ENCODE data around the gene FAR2.
"Not testable (repeated sequence)": the region's sequence is repeated elsewhere in the genome, so short reads cannot be mapped to it uniquely, and the experiment has no call there.

FAR2 gene

DNA sequence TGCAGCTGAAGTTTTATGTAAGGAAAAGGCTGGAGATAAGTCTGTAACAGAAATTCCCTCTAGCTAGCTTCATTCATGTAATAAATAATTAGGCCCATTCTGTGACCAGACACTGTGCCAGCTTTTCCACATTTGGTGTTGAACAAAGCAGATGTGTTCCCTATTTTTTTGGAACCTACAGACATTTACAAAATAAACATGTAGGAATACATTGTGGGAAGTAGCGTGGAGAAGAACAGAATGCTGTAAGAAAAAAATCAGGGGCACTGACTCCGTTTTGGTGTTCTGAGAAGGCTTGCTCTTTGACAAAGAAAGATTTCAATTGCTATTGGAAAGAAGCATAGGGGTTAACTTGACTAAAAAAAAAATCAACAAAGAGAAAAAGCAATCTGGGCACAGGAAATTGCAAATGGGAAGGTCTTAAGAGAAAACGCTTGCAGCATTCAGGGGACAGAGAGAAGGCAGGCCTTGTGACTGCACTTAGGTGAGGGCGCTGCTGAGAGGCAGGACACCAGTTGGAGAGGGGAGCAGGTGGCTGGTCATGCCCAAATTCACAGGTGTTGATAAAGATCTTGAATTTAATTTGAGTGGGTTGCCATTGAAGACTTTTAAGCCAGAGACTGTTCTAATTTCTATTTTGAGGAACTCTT, 4.0 kb downstream of the FAR2 start:
- DNase-seq (ENCODE audit: low read depth in 2 of 2), result no peak

DNA sequence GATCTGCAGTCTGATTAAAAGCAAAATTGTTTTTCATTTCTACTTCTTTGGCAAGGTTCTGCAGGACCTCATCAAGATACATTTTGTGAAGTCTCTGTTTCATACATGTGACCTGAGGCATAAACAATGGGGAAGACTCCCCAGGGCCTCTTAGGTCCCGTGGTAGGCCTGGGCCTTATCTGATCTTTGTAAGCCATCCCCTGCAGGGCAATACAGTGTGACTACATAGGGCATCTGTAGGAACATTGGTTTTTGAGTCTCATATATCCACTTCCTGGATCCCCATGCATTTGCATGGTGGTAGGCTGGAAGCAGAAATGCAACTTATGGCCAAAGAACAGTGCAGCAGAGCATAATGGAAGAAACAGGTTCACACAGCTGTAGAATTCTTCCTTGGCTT, 6.0 kb downstream of the FAR2 start:
- DNase-seq (ENCODE audit: low read depth in 2 of 2), result no peak

DNA sequence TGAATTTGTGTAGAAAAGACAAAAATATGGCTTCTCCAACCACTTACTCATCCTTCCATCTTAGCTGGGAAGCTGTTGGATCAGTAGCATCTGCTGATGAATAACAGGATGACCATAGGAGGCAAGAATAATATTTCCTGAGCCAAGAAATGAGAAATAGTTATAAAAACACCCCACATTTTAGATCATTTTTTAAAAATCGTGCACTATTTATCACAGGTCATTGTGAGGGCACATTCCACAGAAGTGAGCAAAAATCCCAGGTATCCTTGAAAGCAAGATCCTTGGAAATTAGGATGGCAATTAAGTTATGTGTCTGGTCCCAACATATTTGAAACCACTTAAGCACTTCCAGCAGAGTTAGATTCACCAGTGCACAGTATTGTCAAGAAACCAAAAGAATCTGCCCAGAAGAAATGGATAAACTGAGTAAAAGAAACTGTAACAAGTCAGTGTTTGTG, 8.4 kb downstream of the FAR2 start:
- no peak for DNase-seq (ENCODE audit: low read depth in 2 of 2)

DNA sequence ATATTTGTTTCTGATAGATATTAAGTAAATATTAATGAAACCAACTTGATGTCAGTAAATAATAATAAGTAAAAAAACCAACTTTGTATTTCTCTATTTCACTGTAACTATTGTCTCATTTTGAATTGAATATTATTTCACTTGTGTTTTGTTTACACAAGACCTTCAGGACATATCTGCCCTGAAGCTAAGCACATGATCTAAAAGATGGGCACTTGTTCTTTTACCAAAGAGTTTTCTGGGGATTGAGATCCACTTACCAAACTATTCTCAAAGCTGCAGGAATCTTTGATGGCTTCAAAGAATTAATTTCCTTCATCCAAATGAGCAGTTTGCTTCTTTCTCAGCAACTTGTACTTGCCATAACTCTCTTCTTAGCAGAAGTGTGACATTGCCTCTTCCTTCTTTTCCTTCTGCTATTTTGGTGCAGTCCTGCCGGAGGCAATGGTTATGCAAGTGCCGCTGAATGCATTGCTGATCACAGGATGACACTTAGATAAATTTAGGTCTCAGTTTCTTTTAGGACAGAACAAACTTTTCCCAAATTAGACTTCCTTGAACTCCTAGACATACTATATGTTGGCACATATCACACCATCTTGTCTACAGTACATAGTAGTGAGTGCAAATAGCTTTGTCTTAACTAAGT, 9.2 kb downstream of the FAR2 start:
- no peak for DNase-seq (ENCODE audit: low read depth in 2 of 2)

DNA sequence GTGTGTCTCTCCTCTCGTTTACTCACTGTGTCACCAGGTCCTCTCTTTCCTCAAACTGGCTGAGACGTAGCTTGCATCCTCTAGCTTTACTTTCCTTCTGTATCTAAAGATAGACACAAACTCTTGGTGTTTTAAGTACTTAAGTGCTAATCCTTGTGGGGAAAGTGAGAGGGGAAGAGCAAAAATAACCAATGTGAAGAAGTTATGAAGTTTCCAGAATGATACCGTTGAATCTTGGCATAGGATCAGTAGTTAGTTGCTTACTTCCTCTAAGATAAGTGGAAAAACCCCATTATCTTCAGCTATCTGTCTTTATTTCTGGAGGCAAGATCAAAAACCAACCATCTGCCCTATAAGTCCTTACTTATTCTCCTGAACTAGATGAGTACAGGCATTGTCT, 10.6 kb downstream of the FAR2 start:
- no peak for DNase-seq (ENCODE audit: low read depth in 2 of 2)

DNA sequence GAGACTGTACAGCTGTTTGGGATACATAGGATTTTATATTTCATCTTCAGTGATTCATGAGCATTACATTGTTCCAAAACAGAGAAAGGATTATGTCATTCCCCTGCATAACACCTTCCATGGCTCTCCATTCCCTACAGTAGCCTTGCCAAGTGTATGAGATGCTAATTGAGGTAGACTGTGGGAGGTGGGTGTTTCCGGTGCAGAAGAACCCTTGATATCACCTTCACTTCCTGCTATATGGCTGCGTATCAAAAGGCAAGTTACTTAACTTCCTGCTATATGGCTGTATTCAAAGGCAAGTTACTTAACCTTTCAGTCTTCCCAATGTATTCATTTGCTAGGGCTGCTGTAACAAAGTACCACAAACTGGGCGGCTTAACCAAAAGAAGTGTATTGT, 11.2 kb downstream of the FAR2 start:
- no peak for DNase-seq (ENCODE audit: low read depth in 2 of 2)

DNA sequence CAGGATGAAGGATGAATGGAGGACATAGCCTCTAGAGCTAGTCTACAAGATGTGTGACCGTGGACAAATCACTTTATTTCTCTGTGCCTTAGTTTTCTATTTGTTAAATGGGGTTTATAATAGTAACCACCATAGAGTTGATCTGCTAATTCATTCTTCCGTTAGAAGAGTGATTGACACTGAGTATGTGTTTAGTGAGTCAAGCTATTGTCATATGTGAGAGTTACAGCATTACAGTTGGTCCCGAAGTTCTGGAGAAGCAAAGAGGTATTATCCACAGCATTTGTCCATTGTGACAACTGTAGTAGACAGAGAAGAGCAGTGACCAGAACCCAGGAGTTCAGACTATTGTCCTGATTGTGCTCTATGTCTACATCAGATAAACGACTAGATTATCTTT, 14.1 kb downstream of the FAR2 start:
- DNase-seq (ENCODE audit: low read depth in 2 of 2), result no peak

DNA sequence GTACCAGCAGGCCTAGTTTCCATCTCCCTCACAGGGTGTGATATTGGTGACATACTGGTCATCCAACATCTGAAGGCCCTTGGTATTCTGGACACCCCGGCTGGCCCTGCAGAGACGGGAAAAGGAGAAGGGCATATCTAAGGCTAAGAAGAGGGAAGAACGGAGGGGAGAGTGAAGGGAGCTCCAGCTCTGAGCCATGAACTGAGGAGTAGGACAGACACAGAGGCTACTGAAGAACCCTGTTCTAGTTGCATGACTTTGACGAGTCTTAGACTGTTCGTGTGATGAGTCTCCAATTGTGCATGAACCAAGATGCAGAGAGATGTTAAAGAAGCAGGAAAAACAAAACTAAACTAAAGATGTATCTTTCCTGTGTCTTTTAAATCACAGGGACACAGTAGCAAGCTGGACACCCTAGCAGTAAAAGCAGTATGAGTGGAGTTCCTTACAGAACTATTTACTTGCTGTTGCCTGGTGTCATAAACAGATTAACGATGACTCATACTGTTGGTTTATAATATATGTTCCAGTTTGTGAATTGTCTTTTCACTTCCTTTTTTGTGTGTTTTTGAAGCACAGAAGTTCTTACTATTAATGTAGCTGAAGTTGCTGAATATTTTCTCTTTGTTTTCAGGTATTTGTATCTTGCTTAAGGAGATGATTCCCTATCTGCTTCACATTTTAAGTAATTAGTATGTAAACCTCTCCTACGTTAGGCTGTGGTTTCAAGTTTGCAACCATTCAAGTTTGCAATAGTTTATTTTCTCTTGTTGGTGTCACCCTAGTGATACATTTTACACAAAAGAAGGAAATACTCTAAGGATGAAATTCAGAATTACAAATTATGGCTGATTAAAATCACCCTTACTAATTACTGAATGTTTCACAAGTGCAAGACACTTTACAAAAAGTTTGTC, 15.7 kb downstream of the FAR2 start:
- DNase-seq (ENCODE audit: low read depth in 2 of 2), result no peak

DNA sequence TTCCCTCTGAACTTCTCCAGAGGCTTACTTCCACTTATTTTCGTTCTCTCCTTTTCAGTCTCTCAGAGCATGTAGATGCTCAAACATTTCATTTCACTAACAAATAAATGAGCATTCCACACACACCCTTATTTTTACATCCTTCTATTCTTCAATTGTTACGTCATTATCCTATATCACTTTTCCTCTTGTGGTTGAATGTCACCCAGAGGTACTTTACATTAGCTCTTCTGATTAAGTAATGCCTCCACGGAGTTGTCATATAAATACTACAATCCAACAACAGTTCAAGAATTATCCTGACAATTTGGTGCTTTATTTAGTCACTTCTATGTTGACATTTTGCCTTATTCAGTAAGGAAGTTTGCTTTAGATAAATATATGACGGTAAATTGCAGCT, 18.4 kb downstream of the FAR2 start:
- DNase-seq (ENCODE audit: low read depth in 2 of 2), result no peak

DNA sequence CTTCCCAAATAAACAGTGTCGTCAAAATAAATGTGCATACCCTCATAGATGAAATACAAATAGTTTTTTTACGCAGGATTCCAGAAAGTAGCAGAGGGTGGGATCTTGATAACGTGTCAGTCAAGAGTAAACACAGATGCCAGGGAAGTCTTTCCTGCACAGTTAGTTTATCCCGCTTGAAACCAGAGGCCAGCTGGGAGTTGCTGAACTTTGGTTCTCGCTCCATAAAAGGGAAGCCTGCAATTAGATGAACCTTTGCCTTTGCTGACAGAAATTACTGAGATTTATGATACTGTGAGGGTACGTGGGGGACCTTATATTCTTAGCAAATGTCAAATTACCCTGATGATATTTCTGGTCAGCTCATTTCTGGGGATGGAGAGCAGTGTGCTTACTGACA, 18.9 kb downstream of the FAR2 start:
- DNase-seq (ENCODE audit: low read depth in 2 of 2), result no peak

DNA sequence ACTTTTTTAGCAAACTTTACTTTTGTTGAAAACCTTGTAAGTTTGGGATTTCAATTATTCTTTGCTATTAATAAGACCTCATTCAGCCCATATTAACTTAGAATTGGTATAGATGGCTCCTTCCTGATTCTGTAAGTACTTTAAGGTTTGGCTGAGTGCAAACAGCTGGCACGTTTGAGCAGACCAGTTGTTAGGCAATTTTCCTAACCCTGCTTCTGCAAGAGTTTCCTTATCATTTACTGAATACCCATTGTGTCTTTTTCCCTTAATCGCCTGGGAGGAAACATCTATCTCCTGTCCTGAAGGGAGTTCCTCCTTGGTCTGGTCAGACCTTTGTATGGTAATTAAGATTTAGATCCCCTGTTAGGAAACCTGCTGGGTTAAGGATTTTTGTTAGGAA, 20.9 kb downstream of the FAR2 start:
- DNase-seq (ENCODE audit: low read depth in 2 of 2), result not testable (repeated sequence)

DNA sequence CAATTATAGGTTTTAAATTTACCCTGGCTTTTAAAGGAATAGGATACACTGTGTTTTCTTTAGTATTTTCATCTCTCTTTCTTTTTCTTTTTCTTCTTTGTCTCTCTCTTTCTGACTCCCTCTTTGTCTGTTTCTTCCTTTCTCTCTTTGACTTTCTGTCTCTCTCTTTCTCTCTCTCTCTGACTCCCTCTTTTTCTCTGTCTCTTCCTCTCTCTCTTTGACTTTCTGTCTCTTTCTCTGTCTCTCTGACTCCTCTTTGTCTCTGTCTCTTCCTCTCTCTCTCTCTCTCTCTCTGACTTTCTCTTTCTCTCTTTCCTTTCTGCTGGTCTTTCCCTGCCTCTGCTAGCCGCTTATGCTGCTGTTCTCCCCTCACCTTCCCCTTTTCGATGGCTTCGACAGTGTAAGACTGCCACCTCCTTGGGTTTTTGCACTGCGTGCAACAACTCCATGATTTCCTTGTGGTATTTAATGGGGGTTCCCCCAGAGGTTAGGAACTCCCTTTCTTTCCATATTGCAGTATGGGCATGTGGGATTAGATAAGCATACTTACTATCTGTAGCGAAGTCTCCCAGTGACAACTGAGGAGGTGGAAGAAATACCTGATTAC, 21.5 kb downstream of the FAR2 start:
- not testable (repeated sequence) for DNase-seq (ENCODE audit: low read depth in 2 of 2)

DNA sequence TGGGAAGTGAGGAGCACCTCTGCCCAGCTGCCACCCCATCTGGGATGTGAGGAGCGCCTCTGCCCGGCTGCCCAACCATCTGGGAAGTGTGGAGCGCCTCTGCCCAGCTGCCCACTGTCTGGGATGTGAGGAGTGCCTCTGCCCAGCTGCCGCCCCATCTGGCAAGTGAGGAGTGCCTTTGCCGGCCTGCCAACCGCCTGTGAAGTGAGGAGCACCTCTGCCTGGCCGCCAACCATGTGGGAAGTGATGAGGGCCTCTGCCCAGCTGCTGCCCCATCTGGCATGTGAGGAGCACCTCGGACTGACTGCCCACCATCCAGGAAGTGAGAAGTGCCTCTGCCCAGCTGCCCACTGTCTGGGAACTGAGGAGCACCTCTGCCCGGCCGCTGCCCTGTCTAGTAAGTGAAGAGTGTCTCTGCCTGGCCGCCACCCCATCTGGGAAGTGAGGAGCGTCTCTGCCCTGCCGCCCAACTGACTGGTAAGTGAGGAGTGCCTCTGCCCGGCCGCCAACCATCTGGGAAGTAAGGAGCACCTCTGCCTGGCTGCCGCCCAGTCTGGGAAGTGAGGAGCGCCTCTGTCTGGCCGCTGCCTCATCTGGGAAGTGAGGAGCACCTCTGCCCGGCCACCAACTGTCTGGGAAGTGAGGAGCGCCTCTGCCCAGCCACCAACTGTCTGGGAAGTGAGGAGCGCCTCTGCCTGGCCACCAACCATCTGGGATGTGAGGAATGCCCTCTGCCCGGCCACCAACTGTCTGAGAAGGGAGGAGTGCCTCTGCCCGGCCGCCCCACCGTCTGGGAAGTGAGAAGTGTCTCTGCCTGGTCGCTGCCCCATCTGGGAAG, 22.6 kb downstream of the FAR2 start:
- DNase-seq (ENCODE audit: low read depth in 2 of 2), result no peak

DNA sequence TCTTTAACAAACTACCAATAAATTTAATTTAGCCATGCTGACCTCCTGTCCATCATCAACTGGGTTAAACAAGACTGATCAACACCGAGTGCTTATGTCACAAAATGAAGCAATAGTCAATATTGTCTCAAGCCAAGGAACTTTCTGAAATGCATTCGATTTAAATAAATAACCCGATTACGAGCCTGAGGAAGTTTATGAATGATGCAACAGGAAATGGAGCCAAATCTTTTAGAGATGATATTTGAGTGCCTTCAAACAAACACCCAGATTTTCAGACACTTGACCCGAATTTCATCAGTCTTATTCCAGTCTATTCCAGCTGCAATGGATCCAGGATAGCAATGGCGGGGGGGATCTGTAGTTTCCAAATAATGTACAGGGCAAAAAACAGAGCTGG, 27.9 kb downstream of the FAR2 start:
- no peak for DNase-seq (ENCODE audit: low read depth in 2 of 2)

DNA sequence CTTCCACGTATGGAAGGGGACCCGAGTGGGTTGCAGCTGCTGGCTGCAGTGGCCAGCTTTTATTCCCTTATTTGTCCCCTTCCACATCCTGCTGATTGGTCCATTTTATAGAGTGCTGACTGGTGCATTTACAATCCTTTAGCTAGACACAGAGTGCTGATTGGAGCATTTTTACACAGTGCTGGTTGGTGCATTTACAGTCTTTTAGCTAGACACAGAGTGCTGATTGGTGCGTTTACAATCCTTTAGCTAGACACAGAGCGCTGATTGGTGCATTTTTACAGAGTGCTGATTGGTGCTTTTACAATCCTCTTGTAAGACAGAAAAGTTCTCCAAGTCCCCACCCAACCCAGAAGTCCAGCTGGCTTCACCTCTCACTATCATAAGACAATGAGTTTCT, 33.2 kb downstream of the FAR2 start:
- not testable (repeated sequence) for DNase-seq (ENCODE audit: low read depth in 2 of 2)

DNA sequence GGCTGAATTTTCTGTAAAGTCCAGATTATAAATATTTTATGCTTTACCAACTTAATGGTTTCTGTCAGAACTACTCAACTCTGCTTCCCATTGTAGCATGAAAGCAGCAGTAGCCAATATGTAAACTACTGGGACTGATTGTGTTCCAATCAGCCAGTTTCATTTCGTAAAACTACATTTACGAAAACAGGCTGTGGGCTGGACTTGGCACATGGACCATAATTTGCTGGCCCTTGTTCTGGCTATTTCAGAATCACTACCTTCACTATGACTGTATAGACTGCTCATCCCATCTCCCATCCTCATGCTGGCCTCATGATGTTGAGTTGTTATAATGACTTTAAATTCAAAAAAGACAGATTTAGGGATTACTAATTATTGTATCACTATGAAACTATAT, 38.7 kb downstream of the FAR2 start:
- no peak for DNase-seq (ENCODE audit: low read depth in 2 of 2)

DNA sequence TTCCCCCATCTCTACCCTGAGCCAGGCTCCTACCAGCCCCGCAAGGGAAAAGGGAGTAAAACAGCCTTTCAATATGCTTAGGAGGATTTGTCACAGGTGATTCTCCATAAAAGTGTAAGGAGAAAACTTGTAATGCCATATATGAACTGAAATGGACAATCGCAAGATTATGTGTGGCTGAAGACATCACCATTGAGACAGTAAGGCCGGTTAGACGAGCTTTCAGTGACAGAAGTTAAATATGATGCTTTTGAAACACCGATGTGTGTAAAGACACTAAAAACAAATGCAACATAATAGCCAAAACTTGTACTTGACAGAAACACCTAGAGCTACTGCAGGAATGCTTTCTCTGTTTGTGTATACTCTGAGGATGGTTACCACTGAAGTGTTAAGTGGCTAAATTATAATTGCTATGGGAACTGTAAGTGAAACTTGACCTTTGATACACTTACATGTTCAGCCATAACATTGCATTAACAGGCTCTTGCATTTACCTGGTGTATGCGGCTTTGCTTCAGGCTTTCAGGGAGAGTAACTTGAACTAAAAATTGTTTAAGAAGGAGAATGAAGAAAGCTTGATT, 42.3 kb downstream of the FAR2 start:
- DNase-seq (ENCODE audit: low read depth in 2 of 2), result no peak

DNA sequence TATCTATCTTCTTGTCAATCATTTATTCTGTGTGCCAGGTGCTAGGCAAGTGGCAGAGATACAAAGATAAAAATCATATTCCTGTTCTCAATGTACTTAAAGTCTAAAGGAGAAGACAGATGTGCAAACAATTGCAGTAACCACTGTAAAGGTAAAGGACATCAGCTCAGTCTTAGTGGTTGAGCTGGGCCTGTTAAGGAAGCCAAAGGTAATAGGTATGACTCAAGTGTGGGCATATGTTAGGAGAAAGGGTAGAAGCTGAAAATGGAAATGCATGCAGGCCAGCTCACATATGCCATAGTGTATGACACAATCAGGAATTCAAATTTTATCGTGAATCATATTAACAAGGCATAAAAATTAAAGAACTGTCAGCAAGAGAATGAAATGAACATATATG, 49.8 kb downstream of the FAR2 start:
- no peak for DNase-seq (ENCODE audit: low read depth in 2 of 2)

DNA sequence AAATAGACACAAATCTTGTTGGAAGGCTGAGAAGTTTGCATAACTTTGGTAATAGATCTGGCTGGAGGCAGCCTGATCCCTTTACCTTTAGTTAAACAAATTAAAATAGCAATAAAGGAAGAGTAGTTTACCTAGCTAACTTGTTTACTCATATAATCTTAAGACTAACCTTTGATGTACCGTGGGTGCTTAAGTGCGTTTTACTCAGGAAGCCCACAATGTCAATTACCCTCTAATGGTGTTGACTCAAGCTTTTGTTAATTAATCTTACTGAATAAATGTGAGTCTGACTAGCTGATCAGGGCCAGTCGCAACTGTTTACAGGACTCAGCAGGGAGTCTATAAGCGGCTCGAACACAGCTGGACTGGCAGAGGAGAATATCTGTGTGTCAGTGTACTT, 51.5 kb downstream of the FAR2 start:
- no peak for DNase-seq (ENCODE audit: low read depth in 2 of 2)

DNA sequence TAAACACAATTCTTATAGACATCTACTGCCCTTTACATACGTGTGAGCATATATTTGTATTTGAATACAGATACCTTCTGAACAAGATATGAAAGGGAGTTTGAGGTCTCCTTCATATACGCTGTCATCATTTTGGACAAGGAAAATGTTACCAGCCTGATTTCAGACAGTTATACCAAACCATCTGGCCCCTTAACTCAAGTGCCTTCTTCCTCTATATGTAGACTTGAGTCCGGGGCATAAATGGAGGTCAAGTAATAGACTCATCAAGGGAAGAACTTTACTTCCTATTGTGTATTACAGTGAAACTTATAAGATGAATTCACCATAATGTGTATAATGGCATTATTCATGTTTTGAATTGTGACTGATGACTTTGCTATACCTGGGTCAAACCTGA, 52.2 kb downstream of the FAR2 start:
- no peak for DNase-seq (ENCODE audit: low read depth in 2 of 2)

DNA sequence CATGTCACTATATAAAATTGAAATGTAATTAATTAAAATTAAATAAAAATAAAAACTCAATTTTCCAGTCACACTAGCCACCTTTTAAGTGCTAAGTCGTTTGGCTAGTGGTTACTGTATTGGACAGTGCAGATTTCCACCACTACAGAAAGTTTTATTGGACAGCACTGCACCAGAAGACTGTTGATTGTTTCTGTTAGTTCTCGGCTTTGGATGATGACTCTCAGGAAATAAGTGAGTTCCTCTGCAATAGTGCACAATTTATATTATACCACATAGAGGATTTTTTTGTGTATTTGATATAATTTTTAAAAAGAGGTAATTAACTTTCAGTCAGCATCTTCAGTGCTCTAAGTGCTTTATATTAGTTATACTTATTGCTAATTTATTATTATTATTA, 52.7 kb downstream of the FAR2 start:
- DNase-seq (ENCODE audit: low read depth in 2 of 2), result no peak

Measured in stimulated activated CD8-positive, alpha-beta memory T cell treated with anti-CD3 and anti-CD28 coated beads, Interleukin-2, amount 100 ng/mL, for 1 hour (primary cell).